Thyroid gland (tissue), 4 donors: ENCODE measurements around the gene EDAR.

Source experiments
- POLR2A ChIP-seq, 2 donors: fragments of 450-650 bp; IDR thresholded peaks; one replicate each; pipeline ENCODE4 v1.6.1; 2017; ENCODE audit warnings: antibody characterized with exemption in 2 of 2, mild to moderate bottlenecking in 2 of 2, moderate library complexity in 1 of 2
- TF ChIP-seq, protein P1 (sequence below), 6 experiments: fragments of 200-600 bp in 3 of 6; fragments of 450-650 bp in 3 of 6; sonication (generic) in 3 of 6; IDR thresholded peaks; one replicate each; pipeline ENCODE4 v1.5.1; 2016 to 2019; ENCODE audit warnings: antibody characterized with exemption in 6 of 6, mild to moderate bottlenecking in 2 of 6, inconsistent platforms in 1 of 6, moderate library complexity in 1 of 6

DNA sequence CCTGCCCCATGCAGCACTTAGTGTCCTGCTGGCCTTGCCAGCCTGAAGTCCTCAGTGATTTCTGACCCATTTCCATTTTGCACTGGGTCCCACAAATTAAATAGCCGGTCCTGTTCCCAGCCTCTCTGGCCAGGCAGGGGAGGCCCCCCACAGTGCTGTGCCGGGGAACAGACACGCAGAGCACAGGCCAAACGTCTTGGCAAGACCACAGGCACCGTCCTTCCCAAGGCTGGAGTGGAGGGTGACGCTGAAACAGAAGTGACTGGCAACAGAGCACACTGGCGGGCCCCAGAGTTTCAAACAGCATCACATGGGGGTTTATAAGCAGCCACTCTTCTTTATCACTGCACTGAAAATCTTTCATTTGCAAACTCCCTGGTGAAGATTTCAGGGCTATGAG lies 52.2 kb downstream of the EDAR start:
- TF ChIP-seq, protein P1, sequence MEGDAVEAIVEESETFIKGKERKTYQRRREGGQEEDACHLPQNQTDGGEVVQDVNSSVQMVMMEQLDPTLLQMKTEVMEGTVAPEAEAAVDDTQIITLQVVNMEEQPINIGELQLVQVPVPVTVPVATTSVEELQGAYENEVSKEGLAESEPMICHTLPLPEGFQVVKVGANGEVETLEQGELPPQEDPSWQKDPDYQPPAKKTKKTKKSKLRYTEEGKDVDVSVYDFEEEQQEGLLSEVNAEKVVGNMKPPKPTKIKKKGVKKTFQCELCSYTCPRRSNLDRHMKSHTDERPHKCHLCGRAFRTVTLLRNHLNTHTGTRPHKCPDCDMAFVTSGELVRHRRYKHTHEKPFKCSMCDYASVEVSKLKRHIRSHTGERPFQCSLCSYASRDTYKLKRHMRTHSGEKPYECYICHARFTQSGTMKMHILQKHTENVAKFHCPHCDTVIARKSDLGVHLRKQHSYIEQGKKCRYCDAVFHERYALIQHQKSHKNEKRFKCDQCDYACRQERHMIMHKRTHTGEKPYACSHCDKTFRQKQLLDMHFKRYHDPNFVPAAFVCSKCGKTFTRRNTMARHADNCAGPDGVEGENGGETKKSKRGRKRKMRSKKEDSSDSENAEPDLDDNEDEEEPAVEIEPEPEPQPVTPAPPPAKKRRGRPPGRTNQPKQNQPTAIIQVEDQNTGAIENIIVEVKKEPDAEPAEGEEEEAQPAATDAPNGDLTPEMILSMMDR (IDR thresholded peaks at IDR 0.05): no peak
- no peak for TF ChIP-seq POLR2A (IDR thresholded peaks at IDR 0.05)
